GM18526 (cell line): ENCODE data around the gene LMO3.

ENCODE experiments used
- POLR2A ChIP-seq: IDR thresholded peaks from 3 replicates; pipeline ENCODE4 v1.6.1; 2011; ENCODE audit not compliant: insufficient read length; ENCODE audit errors: extremely low read depth

The LMO3 gene

DNA sequence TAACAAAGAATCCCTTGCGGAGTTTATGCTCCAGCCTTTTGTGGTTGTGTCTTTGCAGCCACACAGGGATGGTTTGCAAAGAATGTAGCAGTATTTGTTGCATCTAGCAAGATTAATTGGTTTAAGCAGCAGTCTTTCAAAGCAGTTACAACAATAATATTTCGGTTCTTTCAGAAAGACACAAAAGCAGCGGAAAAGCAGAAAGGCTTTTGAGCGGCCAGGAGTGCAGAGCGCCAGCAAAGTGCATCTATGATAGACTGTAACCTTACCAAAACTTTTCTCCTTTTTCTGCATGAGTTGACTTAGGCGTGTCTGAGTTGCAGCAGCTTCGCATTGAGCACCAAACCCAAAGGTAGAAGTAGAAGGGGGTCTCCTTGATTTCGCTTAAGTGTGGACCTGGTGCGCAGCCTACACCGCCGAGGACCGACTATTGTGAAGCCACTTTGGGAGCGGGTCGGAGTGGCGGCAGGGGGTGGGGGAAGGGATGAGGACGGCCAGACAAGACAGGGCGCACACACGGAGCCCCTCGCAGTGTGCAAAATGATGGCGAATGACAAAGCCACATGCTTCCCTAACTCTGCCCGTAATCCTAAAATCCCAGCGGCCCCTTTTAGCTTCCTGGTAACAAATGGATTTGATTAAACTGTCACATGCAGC lies 1.2 kb downstream of the LMO3 start:
- TF ChIP-seq POLR2A, result no peak

DNA sequence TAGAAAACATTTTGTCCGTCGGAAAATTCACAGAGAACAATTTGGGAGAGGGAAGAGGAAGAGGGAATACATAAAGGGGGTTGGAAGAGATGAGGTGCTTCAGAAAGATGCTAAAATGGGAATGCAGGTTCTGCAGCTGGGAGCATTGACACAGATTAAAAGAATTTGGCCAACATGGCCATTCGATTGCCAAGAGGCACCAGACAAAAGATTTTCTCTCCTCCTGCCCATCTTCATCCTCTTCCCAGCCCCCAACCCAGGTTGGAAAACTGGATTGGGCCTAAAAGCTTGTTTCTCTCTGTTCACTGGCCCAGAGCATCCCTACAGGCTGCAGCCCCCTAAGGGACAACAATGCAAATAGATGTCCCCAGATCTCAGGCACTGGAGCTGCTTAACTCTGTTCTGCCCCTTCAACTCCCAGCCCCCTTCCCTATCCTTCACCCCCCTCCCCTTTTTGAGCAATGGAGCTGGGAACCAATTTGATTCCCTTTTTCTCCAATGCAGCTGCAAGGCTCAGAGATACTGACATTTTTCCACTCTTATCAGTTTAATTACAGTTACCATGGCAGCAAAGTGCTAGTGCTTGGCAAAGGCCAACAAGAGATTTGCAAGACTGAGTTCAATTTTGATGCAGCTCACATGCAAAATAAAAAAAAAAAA lies 1.9 kb downstream of the LMO3 start:
- no peak for TF ChIP-seq POLR2A

DNA sequence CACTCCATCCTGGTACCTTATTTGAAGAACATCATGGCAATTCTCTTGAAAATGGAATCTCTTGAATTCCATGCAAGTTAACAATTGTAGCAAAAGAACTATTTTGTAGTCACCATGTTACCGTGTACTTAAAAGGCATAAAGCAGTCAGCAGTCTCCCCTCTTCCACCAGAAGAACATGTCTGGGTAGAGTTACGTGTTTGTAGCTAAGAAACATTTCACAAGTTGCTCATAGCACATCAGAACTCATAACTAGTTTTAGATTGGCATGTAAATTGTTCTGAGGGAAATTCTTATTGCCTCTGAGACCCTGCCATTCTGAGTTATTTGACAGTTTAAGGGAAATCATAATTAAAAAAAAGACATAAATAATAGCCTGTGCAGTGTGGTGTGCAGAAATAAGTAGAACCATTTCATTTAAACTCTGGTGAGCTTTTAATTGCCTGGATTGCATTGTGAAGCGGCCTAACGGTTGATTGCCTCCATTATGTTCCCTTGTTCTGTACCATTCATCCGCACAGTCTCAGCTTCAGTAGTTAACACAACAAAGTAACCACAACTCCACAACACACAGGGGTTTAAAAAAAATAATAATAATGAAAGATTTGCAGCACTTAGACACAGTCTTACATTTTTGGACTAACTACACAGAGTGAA lies 2.6 kb downstream of the LMO3 start:
- no peak for TF ChIP-seq POLR2A

DNA sequence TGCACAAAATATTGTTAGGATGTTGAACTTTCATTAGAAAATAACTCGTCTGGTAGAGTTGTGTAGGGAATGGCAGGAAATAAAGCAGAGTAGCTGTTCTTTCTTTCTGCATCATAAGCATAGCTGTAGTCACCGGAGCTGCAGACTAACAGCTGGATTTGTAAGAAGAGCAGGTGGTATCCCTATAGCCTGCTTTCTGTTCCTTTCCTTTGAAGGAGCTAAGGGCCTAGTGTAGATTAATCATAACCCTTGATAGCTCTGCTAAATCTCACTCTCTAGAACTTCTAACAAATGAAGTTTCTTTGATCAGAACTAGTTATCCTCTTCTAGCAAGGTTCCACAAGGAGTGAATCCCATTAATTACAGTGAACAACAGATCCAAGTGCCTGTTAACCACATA lies 3.5 kb downstream of the LMO3 start:
- TF ChIP-seq POLR2A, result no peak

DNA sequence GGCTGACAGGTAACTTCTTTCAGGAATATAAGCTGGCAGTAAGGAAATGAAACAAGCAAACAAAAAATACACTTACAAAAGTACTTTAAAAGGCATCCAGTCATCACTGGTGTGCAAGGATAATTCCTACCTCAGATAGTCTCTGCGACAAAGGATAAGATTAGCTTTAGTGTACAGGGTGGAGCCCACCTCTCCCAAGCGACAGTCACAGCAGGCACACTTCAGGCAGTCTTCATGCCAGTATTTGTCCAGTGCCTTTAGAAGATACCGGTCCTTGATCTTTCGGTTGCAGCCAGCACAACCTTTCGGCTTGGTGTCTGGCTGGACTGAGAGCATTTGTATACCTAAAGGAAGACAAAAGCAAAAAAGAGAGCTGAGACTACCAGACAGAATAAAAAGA lies 5.4 kb downstream of the LMO3 start:
- no peak for TF ChIP-seq POLR2A

DNA sequence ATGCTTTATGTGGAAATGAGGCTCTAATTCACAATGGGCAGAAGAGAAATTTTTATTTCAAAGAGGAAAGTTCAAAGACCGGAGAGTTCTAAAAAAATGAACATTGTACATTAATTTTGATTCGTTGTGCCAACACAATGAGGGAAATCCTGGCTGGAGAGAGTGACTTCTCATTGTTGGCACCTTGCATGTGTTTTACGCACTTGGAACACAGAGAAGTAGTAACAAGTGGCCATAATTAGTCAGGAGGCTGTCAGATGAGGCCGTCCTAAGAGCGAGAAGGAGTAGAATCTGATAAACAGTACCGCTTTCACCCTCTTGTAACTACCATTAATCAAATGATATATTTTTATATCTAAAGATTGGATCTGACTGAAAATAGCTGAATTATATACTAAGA lies 6.9 kb downstream of the LMO3 start:
- no peak for TF ChIP-seq POLR2A

DNA sequence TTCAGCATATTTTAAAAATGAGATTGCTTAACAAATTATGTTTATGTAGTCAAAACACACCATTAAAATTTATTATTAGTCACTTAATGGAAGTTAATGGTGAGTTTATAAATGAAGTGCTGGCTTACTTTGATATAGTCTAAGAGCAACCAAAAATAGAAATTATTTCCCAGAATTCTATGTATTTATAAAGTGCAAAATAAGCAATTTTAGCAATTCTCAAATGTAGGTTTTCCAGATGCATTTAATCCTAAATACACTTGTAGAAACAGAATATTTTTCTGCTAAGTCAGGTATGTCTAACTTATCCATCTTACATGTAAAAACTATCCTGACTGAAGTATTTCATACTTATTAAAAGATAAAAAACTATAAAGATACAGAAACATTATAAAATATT lies 11.2 kb downstream of the LMO3 start:
- TF ChIP-seq POLR2A, result no peak

DNA sequence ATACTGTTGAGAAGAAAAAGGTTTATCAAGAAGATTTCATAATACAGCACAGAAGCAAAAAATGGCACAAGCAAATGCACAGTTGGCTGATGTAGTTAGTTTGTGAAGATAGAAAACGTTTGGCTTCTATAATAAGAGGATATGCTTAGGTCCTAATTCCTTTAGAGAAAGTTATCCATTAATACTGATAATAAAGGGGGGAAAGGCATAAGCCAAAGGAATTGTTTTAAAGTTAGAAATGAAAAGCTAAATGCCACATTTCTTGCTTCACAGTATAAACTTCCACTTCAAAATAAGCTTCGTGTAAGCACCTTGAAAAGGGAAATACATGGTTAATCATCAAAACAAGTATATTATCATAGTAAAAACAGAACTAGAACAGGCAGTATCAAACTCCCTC lies 12.4 kb downstream of the LMO3 start:
- TF ChIP-seq POLR2A, result no peak

DNA sequence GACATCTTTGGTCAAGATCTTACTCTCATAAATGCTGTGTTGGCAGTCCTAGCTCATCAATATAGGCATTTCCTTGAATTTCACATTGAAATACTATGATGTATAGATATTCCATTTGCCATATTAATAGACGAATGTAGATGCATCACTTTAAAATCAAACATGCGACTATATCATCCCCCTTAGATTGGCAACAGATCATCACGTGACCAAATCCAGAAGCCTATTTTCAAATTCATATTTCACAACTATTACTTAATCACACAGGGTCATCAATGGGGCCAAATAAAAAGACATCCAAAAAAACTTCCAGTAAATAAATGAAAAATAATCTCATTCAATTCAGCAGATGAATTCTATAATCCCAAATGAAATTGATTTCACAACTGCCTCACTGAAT lies 15.3 kb downstream of the LMO3 start:
- no peak for TF ChIP-seq POLR2A

DNA sequence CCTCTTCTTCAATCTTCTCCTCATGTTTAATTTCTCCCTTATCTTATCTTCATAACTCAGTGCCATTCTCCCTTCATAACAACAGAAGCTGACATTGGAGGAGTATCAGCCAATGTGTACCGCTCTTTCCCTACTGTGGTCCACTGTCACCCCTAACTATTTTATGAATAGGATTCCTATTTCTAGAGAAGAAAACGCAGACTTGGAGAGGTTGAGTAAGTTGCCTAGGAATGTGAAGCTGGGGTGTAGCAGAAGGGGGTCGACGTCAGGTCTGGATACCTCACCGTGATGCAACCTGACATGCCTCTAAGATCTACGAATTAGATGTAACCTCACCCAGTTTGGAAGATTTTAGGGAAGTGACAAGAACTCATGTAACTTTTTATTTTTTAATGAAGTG lies 17.1 kb downstream of the LMO3 start:
- TF ChIP-seq POLR2A, result no peak

DNA sequence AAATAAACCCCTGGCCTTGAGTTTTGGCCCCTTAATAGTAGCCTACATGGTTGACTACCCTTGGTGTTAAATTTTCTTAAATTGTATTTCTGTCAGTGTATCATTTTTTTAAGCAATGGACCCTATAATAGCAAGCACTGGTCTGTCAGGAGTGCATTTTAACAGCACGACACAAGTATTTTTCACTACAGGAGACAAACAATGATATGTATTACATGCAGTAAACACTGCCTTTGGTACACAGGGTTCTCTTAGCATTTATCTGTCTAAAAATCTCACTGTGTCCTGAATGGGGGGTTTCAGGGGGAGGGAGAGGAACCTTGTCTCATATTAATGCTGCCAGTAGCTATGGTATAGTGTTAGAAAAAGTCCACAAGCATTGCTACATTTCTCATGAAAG lies 18.4 kb downstream of the LMO3 start:
- no peak for TF ChIP-seq POLR2A

DNA sequence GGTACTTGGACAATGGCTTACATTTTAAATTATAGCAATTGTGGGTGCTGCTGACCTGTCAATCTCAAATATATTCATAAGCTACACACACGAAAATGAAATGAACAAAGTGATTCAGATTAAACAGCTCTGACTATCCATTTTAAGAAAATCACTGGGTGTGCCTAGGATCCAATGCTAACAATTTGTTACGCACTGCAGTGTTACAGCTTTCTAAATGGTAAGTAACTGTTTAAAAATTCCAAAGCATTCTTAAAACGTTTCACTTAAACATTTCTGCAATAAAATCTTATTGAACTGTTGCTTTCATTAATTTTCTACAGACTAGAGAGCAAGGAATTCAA lies 18.9 kb downstream of the LMO3 start:
- TF ChIP-seq POLR2A, result no peak

DNA sequence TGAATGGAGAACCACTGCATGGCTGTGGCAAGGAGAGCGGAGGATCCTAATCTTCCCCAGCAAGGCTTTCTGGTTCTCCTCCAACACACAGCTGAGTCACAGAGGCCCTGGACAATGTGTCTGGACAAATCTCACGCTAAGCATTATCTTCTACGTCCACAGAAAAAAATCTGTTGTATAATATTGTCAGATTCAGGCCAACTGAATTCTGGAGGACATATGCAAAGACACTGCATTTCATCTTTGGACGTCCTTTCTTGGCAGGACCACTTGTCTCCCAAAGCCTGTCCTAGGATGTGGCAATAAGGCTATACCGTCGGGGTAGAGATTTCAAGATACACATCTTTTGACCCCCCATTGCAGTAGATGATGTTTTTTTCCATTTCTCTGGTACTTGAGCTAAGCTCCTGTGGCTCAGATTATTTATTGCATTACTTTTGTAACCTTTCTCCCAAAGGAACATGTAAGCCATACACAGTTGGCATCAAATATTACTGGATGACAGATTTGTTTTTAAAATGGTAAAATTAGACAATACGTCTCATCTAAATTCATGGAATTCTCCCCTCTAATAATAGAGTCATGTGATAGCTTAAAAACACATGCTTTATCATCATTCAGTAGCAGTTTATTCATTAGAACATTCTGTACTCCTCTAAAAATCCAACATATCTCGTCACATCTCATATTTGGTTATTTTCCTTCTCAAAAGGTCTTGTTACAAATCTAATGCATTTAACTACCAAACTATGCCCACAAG lies 19.4 kb downstream of the LMO3 start:
- TF ChIP-seq POLR2A, result no peak

DNA sequence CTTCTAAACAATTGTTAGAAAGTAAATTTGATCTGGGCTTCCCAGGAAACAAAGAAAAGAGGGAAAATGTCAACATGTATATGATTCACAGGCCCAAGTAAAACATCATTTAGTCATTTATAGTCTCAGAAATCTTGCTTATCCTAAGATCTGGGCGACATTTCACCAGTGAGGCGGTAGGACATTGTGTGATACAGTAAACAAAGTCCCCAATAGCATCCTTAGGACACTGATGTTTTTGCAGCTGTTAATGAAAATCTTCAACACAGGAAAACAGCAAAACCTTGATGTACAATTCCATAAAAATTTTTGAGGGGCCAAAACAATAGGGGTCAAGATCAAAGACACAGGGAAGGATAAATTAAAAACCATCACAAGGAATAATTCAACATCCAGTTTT lies 20.2 kb downstream of the LMO3 start:
- TF ChIP-seq POLR2A, result no peak

DNA sequence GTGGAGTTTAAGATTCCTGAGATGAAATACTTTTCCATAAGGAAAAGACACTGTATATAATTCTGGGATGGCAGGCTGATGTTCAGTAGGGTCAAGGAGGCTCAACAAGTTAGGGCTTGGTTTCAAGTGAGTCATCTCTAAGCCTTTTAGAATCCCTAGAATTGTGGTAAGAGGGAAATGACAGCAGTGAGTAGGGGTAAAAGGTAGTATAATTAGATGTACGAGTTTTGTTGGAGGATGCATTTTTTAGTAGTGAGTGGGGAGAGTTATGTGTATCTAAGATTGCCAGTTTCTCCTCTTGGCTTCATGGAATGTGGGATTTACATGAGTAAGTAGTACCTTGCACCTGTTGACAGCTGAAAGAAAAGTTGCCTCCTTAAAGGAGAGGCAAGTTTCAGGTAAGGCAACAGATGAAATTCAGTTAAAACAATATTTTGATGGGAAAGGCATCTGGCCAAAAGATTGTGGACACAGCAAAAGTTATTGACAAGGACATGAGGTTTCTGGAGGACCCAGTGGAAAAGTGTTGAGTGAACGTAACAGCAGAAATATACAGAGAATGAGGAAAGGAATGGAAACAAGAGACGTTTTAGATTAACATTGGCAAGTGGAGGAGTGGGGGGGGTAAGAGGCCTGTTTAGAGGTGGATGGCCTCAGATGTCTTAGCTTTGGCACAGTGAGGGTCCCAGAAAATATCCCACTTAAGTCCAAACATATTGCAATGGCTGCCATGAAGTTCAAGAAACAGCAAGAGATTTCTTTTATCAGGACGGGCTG lies 21.8 kb downstream of the LMO3 start:
- TF ChIP-seq POLR2A, result no peak

DNA sequence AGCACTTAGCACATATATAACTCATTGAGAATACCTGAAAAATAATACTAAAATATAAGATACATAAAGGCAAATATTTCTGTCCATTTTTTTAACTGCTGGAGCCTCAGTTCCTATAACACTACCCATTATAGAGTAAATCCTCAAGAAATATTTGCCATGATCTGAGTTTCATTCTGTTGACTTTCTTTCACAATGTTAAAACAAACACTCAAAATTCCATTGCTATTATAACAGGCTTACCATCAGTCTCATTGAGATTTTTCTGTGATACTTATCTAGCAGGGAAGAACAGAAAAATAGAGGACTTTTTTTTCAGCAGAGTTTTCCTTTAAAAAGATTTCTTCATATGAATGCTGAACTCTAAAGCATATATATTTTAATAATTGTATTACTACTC lies 24.5 kb downstream of the LMO3 start:
- no peak for TF ChIP-seq POLR2A

DNA sequence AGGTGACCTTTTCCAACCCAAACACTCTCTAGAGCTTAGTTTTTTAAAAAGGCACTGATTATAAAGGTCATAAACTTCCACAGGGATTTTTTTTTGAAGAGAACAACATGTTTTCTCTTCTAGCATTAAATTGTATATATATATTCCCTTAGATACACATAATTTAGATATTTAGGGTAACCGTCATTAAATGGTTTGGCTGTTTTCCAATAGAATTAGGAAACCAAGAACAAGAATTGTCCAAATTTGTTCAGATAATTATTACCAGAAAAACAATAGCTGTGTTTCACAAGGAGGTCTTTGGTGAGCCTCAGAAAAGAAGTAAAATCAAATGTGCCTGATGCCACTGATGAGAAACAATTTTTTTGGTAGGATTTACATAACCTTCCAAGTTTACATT lies 26.9 kb downstream of the LMO3 start:
- TF ChIP-seq POLR2A, result no peak
